Dermis blood vessel endothelial cell (primary cell): ENCODE results near the gene TTC38. TPM values are rescaled to one million over a fixed set of nuclear protein-coding genes. Genes with fewer than 3 reads are reported as not detected.
"Not testable (repeated sequence)": the region's sequence is repeated elsewhere in the genome, so short reads cannot be mapped to it uniquely, and the experiment has no call there.

Experiments
- DNase-seq: peaks from one replicate; pipeline ENCODE4 v3.0.0; 2010
- total RNA-seq: library from RNA; depleted of rRNA; stranded (reverse); fragments of >200 nt; gene quantifications from 2 replicates; pipeline ENCODE4 v1.2.3, GENCODE V29; 2014

TTC38 gene
- total RNA-seq, 1 donor from 2014 or later = 50.9 TPM

DNA sequence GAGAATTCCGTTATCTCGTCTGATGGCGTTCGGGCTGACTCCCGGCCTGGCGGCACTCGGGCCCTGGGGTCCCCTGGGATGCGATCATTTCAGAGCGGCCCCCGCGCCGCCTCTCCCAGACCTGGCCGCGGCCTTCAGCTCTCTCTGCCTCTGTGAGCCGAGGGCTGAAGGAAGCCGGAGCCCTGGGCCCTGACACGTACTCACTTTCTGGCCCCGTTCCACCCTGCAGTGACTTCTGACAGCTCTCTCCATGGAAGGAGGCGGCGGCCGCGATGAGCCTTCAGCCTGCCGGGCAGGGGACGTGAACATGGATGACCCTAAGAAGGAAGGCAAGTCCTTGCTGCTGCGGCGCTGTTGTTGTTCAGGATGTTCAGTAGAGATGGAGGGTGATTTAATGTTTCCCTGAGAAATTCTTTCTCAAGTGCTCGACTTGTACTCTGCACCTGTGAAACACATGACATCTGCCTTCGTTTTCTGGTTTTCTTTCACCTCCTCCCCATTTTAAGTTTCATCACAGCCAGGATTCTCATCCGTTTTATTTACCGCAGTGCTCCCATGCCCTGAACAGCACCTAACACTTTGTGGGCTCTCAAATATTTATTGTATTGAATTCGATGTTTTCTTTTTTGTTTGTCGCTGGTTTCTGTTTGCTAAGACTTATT lies 29.5 kb downstream of the TTC38 start:
- DNase-seq = peak; percentile 55

GRCh38 chr22:46299101-46299500 lies 31.3 kb downstream of the TTC38 start:
- DNase-seq = no peak

DNA sequence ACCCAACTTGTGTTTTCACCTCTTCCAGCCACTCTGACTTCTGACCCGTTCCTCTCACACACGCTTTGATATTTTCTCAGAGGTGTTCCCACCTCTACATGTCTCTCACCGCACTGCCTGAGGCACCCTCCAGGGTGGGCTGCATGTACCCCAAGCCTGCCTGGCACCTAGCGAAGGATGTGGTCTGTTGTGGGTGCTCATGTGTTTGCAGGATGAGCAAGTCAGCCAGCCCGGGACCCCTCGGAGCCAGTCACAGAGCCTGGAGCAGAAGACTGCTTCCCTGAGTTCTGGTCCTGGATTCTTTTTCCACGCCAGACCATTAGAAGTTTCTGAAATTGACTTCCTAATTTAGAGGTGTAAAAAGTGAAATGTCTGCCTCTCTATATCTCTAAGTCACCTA lies 32.7 kb downstream of the TTC38 start:
- DNase-seq = no peak

- DNase-seq = peak; percentile 37
Measured at GRCh38 chr22:46303347-46303965, 35.6 kb downstream of the TTC38 start.

DNA sequence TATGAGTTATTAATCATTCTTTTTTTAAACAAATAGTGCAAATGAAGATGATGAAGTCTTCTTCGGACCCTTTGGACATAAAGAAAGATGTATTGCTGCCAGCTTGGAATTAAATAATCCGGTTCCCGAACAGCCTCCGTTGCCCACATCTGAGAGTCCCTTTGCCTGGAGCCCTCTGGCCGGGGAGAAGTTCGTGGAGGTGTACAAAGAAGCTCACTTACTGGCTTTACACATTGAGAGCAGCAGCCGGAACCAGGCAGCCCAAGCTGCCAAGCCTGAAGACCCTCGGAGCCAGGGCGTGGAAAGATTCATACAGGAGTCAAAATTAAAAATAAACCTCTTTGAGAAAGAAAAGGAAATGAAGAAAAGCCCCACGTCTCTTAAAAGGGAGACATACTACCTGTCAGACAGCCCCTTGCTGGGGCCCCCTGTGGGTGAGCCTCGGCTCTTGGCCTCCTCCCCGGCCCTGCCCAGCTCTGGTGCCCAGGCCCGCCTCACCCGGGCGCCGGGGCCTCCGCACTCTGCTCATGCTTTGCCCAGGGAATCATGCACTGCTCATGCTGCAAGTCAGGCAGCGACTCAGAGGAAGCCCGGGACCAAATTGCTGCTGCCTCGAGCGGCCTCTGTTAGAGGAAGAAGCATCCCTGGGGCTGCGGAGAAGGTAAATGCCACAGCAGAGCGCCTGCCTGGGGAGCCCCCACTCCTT lies 40.6 kb downstream of the TTC38 start:
- DNase-seq = no peak

GRCh38 chr22:46309526-46310085 lies 41.8 kb downstream of the TTC38 start:
- no peak for DNase-seq

- DNase-seq = no peak
Measured at GRCh38 chr22:46312056-46312455, 44.2 kb downstream of the TTC38 start.

GRCh38 chr22:46312848-46313247 lies 45.0 kb downstream of the TTC38 start:
- DNase-seq = not testable (repeated sequence)

DNA sequence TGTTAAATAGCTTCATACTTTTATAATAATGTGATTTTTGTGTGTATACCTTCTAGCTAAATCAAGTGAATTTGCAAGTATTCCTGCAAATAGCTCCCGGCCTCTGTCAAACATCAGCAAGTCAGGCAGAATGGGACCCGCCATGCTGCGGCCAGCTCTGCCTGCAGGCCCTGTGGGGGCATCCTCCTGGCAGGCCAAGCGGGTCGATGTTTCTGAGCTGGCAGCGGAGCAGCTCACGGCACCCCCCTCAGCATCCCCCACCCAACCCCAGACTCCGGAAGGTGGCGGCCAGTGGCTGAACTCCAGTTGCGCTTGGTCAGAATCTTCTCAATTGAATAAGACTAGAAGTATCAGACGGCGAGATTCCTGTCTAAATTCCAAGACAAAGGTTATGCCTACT lies 48.2 kb downstream of the TTC38 start:
- DNase-seq = no peak

DNA sequence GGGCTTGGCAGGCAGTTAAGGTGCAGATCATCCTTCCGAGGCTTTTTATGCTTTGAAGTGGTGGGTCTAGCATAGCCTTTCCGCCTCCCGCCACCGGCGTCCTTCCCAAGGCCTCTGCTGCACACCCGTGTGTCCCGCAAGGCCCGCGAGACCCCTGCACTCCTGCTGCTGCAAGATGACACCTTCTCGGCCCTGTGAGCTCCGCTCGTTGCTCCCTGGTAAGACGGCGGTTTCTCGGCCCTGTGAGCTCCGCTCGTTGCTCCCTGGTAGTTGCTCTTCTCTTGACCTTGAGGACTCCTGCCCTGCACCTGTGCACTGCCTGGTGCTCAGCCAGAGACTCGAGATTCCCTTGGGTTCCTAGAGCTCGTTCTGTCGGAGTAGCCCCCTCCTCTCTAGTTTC lies 49.8 kb downstream of the TTC38 start:
- DNase-seq = no peak

GRCh38 chr22:46318576-46318975 lies 50.8 kb downstream of the TTC38 start:
- no peak for DNase-seq

DNA sequence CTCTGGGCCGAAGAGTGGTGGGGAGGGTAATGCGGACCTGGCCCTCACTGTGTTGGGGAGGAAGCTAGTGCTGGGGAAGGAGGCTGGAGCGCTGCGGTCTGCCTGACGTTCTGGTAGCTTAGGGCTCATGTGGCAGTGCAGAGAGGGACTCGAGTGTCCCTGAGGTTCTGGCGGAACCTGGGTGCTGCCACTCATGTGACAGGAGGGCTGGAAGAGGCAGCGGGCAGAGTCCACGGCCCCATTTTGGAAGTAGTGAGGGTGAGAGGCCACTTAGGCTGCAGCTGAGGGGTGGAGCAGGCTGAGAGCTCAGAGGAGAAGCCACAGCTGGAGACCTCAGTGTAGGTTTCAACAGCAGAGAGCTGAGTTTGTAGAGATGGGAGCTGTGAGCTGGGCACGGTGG lies 51.5 kb downstream of the TTC38 start:
- no peak for DNase-seq

DNA sequence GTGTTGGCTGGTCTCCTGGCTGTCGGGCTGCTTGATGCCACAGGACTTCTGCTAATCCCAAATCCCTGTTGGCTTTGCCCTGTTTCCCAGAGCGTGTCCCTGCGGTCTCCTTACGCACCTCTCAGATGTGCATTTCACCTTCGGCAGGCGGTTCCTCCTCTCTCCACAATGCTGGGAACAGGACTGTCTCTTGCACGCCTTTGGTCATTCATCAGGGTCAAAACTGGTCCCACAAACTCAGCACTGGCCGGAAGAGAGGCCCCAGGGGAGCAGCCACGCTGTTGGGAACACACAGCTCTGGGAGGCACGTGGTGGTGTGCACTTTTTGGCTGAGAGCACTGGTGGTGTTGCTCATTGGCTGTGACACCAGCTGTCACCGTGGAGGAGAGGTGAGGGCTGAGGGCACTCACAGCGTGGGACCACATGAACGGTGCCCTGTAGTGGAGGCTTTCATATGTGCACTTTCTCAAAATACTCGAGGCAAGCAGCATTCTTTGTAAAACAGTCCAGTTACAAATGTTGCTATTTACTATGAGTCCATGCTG lies 52.4 kb downstream of the TTC38 start:
- no peak for DNase-seq

GRCh38 chr22:46320716-46321386 lies 53.0 kb downstream of the TTC38 start:
- DNase-seq = no peak

DNA sequence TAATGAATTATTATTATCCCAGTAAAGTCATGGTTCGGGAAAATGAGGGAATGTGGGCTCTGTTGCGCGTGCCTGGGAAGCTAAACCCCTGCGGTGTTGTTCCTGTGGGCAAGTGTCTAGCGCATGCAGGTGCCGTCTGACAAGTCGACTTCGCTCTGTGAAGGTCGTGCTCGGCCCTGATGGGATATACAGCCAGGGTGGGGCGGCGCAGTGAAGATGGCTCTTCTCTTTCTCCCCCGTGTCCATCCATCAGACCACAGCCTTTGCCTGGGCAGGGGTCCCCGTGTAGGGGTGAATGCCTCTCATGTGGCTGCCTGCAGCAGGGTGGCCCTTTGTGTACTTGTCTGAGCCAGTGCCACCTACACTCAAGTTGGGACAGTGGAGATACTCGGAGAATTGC lies 54.9 kb downstream of the TTC38 start:
- no peak for DNase-seq

DNA sequence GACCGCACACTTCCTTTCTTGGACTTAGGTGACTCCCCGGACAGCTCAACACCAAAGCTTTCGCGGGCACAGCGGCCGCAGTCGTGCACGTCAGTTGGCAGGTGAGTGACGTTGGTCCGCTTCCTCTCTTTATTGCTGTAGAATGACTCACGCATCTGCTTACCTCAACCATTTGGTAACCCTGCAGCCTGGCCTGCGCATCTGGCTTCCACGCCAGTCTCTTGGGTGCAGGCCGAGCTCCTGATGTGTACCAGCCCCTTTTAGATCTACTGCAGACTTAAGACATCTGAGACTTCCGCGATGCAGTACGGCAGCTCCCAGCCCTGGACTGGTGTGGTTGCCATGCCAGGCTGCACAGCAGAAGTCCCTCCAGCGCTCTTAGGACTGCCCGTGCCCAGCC lies 55.4 kb downstream of the TTC38 start:
- no peak for DNase-seq

- DNase-seq = no peak
Measured at GRCh38 chr22:46326066-46326680, 58.4 kb downstream of the TTC38 start.

DNA sequence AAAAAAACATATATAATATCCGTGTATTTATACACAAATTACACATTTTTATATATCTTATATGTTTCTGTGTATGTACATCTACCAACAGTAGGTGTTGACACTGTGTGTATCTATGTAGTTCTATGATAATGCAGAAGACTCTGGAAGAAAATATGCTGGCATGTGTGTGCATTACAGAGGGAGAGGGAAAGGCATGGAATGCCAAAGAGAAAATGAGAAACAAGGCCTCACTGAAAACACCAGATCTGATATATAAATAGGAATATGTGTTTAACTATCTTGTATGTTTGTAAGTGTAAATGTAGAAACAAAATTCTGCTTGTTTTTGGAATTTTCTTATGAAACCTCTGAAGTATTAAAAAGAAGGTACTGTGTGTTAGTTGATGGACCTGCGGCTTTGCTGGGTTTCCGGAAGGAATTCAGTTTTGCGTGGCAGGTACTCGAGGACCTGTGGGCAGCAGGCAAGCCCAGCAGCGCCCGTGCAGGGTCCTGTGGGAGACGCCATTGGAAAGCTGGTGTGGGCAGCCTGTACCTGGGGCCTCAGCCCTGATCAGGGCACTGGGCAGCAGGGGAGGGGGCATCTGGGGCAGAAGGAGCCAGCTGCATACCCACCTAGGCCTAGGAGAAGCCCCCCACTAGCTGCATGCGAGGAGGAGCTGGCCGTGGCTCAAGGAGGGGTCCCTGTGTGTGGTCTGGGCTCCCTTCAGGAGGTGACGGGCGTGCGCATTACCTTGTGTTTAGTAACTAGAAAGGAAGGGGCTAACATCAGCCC lies 60.1 kb downstream of the TTC38 start:
- no peak for DNase-seq

- no peak for DNase-seq
Measured at GRCh38 chr22:46328797-46329196, 61.0 kb downstream of the TTC38 start.

DNA sequence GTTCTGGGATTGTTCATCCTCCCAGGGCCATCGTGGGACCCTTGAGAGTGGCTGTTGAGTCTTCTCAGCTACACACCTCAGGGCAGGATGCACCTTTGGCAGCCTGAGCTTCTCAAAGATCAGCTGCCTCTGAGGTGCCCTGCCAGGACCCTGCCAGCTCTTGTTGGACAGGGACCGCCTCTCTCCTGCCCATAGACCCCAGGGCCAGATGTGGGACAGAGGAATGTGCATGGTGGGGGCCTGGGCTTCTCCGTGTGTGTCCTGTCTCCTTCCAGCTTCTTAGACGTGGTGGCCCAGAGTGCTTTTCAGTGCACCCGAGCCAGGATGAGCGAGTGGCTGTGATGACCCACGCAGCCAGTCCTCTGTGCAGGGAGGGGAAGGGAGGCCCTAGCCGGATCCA lies 61.8 kb downstream of the TTC38 start:
- DNase-seq = no peak

DNA sequence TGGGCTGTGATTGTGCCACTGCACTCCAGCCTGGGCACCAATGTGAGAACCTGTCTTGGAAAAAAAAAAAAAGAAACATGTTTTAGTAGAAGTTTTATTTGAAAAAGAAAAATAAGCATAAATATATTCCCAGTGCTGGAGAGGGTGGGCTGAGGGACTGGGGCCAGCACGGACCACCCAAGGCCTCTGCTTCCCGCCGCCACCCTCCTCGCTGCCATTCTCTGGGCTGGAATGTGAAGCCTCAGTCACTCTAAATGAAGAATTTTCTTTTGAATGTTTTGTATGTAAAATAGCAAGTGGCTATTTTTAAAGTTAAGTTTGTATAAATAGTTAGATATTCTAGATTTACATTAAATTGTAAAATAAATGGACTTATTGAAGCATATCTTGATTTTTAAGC lies 62.6 kb downstream of the TTC38 start:
- DNase-seq = no peak

- no peak for DNase-seq
Measured at GRCh38 chr22:46331496-46331895, 63.7 kb downstream of the TTC38 start.
